GM20000 (cell line): ENCODE results near the gene DNAJC21.

ENCODE experiments used
- DNase-seq: peaks from one replicate; pipeline ENCODE4 v3.0.0; 2012; ENCODE audit warnings: low spot score
- TF ChIP-seq, protein P1 (sequence below): IDR thresholded peaks from 2 replicates; pipeline ENCODE4 v1.5.1; 2012; ENCODE audit warnings: mild to moderate bottlenecking, control low read depth; ENCODE audit errors: extremely low read depth, missing control alignments

Gene DNAJC21

GRCh38 chr5:35001842-35002241 is 72.5 kb downstream of the DNAJC21 start:
- no peak for DNase-seq
- TF ChIP-seq, protein P1, sequence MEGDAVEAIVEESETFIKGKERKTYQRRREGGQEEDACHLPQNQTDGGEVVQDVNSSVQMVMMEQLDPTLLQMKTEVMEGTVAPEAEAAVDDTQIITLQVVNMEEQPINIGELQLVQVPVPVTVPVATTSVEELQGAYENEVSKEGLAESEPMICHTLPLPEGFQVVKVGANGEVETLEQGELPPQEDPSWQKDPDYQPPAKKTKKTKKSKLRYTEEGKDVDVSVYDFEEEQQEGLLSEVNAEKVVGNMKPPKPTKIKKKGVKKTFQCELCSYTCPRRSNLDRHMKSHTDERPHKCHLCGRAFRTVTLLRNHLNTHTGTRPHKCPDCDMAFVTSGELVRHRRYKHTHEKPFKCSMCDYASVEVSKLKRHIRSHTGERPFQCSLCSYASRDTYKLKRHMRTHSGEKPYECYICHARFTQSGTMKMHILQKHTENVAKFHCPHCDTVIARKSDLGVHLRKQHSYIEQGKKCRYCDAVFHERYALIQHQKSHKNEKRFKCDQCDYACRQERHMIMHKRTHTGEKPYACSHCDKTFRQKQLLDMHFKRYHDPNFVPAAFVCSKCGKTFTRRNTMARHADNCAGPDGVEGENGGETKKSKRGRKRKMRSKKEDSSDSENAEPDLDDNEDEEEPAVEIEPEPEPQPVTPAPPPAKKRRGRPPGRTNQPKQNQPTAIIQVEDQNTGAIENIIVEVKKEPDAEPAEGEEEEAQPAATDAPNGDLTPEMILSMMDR = no peak

DNA sequence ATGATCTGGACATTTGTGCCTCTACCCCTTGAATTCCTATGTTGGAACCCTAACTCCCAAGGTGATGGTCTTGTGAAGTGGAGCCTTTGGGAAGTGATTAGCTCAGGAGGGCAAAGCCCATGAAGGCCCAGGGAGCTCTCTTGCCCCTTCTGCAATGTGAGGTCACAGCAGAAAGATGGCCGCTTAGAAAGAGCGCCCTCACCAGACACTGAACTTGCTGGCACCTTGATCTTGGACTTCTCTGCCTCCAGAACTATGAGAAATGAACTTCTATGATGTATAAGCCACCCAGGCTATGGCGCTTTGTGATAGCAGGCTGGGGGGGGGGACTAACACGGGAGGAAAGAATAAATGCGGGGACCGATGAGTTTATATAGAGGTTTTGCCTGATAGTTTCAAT is 73.1 kb downstream of the DNAJC21 start:
- DNase-seq = no peak
- TF ChIP-seq, protein P1 = no peak

DNA sequence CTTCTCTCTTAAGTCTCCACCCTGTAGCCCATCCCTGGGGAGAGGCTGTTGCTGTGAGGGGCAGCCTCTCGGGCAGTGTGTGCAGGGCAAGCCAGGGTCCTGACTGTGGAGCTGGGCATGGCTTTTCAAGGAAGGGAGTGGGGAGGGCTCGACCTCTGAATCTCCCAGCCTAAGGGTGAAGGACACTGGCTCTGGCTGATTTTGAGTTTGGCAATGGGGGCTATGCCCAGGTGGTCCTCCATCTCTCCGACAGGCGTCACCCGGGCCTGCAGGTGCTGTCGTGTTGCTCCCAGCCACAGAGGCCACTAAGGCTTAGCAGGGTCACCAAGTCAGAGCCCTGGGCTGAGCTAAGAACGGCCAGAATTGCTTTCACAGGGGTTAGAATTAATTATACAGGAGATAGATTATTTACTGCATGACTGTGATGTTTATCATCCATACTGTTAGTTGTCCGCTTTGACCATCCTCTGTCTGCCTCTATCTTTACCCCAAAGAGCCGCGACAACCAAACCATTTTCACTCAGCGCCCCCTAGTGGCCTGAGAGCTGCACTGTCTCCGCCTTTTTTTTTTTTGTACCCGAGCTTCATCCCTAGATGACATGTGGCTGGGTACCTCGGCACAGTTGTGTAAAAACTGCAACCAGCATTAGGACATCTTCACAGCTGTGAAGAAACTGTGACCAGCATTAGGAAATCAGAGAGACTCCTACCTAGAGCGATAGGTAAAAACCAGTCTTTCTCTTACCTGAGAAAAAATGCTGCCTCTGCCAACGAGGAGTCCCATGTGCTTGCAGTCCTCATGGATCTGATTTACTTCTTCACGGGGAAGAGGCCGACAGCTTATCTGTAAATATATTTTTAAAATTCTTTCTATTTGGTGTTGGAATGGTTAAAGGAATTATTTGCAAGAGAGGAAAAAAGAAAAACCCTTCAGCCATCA is 73.9 kb downstream of the DNAJC21 start:
- DNase-seq = peak; percentile 75
- TF ChIP-seq, protein P1 = peak; percentile 84

DNA sequence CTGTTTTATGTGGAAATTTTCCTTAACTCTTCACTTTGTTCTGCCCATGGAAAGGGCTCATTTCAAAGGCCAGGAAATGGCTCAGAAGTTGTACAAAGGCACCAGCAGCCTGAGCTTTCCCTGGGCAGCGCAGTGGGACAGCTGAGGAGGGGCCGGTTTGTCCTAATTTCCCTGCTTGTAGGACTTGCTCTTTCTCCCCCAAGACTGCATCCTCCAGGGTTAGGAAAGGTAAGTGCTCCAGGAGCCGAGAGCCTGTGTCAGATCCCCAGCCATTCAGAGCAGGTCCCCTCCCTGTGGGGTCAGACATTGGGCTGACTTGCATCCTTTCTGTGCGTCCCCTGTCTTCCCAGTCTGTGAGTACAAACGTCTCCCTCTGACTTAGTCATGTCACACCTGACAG is 74.8 kb downstream of the DNAJC21 start:
- DNase-seq = no peak
- TF ChIP-seq, protein P1 = no peak

DNA sequence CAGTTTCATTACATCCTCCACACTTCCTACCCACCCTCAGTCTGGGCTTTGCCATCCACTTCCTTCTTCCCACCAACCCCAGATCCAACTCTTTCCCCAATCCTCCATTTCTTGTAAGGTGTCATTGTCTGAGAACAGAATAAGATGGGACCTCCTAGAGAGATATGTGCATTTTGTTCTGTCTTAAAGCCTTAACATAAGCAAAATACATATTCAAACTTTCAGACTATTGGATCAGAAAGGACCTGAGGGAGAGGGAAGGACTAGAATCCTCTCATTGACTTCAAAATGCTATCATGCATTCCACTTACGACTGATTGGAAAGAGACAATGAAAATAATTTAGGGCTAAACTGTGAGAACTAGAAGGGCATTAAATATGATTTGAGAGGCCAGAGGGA is 75.4 kb downstream of the DNAJC21 start:
- TF ChIP-seq, protein P1 = no peak
- DNase-seq = no peak
